Astrocyte of the hippocampus (primary cell): ENCODE measurements around the gene PRORP.
"Not testable (repeated sequence)": the region's sequence is repeated elsewhere in the genome, so short reads cannot be mapped to it uniquely, and the experiment has no call there.

Source experiments
- DNase-seq: peaks from one replicate; pipeline ENCODE4 v3.0.0; 2011; ENCODE audit warnings: low read depth, low spot score

PRORP gene

DNA sequence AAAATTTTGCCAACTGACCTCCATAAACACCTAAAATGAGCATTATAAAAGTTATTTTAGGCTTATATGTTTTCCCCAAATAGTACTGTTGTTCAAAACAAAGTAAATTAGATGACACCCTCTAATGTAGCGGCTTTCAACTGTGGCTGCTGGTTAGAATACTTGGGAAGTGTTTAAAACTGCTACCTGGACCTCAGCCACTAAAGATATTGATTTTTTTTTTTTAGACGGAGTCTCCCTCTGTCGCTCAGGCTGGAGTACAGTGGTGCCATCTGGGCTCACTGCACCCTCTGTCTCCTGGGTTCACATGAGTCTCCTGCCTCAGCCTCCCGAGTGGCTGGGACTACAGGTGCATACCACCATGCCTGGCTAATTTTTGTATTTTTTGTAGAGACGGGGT is 16.2 kb downstream of the PRORP start:
- no peak for DNase-seq

DNA sequence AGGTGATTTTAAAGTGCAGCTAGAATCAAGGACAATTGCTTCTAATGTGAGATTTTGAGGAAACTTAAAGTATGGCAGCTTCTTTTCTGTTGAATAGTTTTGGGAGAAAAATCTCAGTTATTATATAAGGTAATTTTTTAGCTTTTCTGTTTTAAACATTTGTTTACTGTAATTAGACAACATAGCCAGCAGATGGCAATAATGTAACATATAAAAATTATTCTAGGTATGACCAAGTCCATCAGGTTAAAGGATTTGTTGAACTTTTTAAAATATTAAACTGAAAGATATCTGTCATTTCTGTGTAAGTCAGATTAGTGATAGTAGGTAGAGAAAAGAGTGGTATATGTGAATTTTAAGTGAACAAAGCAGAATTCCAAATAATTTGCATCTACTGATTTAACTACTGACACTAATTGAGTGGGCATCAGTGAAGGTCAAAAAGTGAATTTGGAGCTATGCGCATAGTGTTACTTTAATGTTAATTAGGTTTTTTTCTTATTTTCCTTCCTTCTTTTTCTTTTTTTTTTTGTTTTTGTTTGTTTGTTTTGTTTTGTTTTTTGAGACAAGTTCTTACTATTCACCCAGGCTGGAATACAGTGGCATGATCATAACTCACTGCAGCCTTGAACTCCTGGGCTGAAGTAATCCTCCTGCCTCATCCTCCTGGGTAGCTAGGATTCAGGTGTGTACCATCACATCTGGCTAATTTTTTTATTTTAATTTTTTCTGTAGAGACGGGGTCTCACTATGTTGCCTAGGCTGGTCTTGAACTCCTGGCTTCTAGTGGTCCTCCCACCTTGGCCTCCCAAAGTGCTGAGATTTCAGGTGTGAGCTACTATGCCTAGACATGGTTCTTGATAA is 18.6 kb downstream of the PRORP start:
- DNase-seq: no peak

DNA sequence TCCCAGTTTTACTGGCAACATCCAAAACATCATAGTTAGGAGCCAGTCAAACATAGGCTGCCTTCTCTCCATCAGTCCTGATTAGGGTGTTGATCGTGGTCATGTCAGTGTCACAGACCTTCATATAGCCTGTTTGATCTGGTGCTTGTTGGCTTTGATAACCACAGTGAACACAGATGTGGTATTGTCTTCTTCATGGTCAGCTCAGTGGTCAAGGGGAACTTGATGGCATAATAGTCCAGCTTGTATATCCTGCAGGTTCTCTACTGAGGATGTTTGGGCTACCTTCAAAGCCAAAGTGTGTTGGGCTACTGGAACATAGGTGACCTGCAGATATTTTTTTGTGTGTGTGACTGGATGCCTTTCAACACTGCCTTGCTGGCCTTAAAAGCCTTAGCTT is 21.7 kb downstream of the PRORP start:
- no peak for DNase-seq

DNA sequence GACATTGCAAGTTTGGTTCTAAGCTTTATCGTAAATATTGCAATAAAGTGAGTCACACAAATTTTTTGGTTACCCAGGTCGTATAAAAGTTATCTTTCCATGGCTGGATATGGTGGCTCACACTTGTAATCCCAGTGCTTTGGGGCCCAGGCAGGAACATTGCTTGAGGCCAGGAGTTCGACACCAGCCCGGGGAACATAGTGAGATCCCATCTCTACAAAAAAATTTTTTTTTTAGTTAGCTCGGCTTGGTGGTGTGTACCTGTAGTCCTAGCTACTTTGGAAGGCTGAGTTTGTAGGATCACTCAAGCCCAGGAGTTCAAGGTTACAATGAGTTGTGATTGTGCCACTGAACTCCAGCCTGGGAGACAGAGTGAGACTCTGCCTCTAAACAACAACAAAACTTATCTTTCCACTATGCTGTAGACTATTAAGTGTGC is 24.4 kb downstream of the PRORP start:
- no peak for DNase-seq

DNA sequence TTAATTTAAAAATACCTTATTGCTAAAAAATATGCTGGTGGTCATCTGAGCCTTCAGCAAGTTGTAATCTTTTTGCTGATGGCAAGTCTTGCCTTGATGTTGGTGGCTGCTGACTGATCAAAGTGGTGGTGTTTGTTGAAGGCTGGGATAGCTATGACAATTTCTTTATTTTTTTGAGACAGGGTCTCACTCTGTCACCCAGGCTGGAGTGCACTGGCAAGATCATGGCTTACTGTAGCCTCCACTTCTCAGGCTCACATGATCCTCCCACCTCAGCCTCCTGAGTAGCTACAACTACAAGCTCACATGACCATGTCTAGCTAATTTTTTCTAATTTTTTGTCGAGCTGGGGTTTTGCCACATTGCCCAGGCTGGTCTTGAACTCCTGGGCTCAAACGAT is 24.8 kb downstream of the PRORP start:
- DNase-seq: no peak

DNA sequence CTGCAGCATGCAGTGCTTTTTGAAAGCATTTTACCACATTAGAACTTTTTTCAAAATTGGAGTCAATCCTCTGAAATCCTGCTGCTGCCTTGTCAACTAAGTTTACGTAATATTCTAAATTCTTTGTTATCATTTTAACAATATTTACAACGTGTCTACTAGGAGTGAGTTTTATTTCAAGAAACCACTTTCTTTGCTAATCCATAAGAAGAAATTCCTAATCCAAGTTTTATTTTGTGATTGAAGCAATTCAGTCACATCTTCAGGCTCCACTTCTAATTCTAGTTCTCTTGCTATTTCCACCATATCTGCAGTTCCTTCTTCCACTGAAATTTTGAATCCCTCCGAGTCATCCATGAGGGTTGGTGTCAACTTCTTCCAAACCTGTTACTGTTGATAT is 25.4 kb downstream of the PRORP start:
- DNase-seq: no peak

DNA sequence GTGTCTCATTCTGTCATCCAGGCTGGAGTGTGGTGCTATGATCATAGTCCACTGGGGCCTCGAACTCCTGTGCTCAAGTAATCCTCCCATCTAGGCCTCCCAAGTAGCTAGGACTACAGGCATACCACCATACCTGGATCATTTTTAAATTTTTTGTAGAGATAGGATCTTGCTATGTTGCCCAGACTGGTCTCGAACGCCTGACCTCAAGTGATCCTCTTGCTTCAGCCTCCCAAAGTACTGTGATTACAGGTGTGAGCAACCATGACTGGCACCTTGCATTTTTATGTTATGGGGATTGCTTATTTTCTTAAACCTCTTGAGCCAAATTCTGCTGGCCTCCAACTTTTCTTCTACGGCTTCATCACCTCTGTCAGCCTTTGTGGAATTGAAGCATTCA is 26.9 kb downstream of the PRORP start:
- DNase-seq: no peak

DNA sequence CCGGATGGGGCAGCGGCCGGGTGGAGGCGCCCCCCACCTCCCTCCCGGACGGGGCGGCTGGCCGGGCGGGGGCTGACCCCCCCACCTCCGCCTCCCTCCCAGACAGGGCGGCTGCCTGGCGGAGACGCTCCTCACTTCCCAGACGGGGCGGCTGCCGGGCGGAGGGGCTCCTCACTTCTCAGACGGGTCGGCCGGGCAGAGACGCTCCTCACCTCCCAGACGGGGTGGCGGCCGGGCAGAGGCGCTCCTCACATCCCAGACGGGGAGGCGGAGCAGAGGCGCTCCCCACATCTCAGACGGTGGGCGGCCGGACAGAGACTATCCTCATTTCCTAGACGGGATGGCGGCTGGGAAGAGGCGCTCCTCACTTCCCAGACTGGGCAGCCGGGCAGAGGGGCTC is 30.2 kb downstream of the PRORP start:
- not testable (repeated sequence) for DNase-seq

DNA sequence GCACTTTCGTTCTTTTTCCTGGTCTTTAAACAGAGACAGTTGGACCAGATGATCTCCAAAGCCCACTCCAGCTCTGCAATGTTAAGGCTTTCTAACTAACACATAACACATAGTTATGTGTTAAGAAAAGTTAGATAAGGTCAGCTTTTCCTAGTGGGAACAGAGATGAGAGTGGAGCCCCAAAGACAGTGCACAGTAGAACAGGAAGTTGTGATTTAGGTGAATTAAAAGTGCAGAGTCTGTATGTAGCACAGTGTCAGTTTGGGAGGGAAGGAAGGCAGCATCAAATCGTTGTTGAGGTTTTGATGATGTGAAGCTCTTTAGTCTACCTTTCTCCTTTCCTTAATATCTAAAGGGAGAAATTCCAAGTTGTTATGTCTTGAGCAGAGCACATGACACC is 31.7 kb downstream of the PRORP start:
- no peak for DNase-seq

DNA sequence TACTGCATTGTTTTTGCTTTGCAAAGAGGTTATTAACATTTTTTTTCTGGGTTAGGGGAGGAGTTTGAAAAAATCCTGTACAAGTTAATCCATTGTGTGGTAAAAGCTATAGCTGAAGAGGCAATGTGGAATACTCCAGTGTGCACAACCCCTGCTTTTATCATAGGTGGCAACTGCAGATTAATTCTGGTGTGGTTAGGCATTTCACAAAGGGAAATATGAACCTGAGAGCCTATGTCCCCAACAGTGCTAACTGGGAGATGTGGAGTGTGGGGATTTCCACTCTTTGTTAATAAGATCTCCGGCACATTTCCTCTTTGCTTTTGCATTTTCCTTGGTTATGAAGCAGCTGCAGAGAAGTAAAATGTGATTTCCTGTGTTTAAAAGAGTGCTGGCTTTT is 33.6 kb downstream of the PRORP start:
- DNase-seq: peak; percentile 51

DNA sequence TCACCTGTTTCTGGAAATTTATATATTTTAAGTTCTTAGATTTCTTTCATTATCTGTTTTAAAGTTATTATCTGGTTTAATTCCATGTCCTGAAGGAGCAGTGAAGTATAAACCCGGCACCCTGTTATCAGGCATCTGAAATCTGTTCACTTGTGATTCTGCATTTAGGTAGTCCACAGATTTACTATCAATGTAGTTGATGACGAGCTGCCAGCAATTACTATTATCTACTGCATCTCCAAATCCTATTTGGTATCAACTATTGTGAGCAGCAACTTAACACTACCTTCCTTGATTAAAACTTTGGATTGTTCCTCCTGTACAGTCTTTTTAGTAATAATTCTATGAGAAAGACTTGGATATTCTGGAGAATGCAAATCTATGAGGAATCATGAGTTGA is 36.1 kb downstream of the PRORP start:
- no peak for DNase-seq

DNA sequence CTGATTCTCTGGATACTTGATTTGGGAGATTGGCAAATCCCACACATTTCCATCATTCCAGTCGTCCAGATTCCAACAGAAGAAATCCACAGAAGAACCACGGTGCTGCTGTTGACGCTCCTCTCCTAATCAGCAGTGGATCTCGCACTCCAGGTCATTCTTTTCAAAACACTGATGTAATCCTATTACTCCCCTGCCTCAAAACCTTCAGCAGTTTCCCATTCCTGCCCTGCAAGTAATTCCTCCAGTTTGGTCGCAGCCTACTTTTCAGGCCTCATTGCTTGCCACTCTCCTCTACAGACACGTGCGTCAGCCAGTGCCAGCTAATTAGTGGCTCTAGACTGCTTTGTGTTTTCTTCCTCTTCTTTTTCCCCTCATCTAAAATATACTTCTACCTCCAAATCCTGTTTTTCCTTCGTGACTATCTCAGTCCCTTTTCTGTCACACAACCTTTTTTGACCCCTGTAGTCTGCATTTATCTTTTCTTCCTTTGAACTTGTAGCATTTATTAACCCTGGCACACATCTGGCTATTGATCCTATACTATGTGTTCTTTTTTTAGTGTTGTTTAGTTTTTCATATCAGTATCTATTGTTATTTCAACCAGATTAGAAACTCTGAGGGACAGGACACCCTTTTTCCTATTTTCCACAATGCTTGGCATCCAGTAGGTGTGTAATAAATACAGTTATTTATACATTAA is 36.8 kb downstream of the PRORP start:
- DNase-seq: peak; percentile 76

DNA sequence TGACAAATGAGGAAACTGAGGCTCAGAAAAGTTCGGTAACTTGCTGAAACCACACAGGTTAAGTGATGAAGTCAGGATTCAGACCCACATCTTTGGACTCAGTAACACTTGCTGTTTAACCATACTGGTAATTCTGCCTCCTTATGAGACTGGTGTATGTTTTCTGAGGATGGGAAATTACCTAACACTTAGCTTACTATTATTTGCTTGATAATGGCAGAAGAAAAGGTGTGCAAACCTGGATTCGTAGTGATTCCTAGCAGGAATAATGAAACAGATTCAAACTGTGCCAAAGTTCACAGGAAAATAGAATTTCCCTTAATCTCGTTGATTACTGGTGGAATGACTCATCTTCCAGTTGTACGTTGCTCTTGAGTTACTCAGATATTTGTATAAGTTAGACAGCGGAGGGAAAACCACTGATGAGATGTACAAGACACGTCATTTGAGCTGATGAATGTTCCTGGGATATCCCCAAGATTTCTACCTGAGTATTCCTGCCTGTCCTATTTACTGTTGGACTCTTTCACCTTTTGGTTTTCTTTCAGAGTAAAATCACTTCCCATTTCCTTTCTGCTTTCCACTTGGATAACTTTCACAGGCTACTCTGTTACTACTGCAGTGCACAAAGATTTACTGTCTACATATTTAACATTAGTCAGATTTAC is 37.5 kb downstream of the PRORP start:
- DNase-seq: peak; percentile 83

DNA sequence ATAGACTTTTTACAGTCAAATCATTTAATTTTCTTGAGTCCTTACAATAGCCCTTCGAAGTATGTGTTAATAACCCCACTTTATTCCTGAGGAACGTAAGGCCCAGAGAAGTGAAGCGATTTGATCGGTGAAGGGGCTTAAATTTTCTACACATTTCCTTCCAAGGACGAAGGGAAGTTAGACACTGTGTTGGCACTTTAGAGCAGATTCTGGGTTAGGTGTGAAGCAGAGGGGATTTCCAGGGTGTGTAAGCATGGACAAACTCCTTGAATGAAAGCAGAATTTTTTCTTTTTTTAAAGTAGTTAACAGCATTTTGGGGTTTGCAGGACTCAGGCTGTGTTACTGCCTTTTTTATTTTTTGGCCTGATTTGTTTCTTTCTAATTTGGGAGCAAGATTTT is 38.9 kb downstream of the PRORP start:
- DNase-seq: peak; percentile 9

DNA sequence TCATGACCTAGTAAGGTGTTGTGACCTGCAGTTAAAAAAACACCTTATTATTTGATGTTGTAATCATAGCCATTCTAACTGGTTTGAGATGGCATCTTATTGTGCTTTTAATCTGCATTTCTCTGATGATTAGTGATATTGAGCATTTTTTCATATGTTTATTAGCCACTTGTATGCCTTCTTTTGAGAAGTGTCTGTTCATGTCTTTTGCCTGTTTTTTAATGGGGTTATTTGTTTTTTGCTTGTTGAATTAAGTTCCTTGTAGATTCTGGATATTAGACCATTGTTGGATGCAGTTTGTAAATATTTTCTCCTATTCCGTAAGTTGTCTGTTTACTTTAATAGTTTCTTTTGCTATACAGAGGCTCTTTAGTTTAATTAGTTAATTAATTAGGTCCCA is 41.0 kb downstream of the PRORP start:
- DNase-seq: no peak

DNA sequence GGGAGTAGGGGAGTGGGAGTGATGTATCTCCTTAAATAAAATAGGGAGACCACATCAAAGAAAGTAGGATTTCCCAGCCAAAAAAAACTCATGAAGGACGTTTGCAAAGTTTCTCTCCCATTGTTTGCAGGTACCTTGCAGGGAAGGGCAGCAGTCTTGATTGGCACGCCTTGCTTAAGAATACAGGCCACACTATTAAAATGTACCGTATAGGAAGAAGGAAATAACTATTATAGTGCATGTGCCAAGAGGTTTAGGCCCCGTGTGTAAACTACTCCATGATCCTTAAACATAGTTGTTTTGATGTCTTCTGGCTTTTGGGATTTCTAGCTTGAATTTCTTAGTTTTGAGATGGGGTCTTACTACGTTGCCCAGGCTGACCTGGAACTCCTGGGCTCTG is 42.5 kb downstream of the PRORP start:
- no peak for DNase-seq

DNA sequence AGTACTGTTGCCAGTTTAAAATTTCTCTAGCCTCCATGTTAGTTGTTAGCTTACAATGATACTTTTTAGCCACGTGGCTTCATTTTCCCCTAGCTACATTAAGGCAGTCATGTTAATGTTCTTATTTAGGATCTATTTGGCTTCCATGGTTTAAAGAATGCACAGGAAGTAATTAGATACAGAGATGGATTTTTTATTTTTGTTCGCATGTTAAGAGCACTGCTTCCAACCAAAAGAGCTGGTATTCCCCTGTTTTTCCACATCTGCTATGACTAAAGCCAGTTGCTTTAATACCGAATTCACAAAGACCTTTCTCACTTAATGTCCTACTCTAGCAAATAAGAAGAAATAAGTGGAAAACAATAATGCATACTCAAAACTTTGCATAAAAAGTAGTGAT is 45.1 kb downstream of the PRORP start:
- DNase-seq: no peak
